Thyroid gland (tissue), 4 donors: ENCODE data around the gene MAD1L1. TPM values are rescaled to one million over a fixed set of nuclear protein-coding genes. Genes with fewer than 3 reads are reported as not detected.
"Not testable (repeated sequence)": the region's sequence is repeated elsewhere in the genome, so short reads cannot be mapped to it uniquely, and the experiment has no call there.

Source experiments
- DNase-seq, 2 donors: peaks; one replicate each; pipeline ENCODE4 v3.0.0-alpha.2; 2019
- H3K27ac ChIP-seq, 3 donors: fragments of 200-600 bp; sonication (generic); 1 replicate in 2 of 3; 2 replicates in 1 of 3; pipeline ENCODE4 v1.5.1; 2016 to 2019; ENCODE audit warnings: mild to moderate bottlenecking in 1 of 3, moderate library complexity in 1 of 3
- H3K27me3 ChIP-seq: fragments of 200-600 bp; sonication (generic); one replicate; pipeline ENCODE4 v1.5.1; 2019
- H3K36me3 ChIP-seq, 2 donors: fragments of 200-600 bp; sonication (generic); one replicate each; pipeline ENCODE4 v1.5.1; 2016 to 2019
- H3K4me1 ChIP-seq, 2 donors: fragments of 200-600 bp; sonication (generic); one replicate each; pipeline ENCODE4 v1.5.1; 2017 to 2019
- H3K4me3 ChIP-seq, 3 donors: fragments of 200-600 bp; sonication (generic); replicated peaks in 1 of 3; 1 replicate in 2 of 3; 2 replicates in 1 of 3; pipeline ENCODE4 v1.5.1; 2016; ENCODE audit warnings: mild to moderate bottlenecking in 1 of 3
- H3K9me3 ChIP-seq: fragments of 200-600 bp; sonication (generic); one replicate; pipeline ENCODE4 v1.5.1; 2017
- POLR2A ChIP-seq, 2 donors: fragments of 450-650 bp; IDR thresholded peaks; one replicate each; pipeline ENCODE4 v1.6.1; 2017; ENCODE audit warnings: antibody characterized with exemption in 2 of 2, mild to moderate bottlenecking in 2 of 2, moderate library complexity in 1 of 2
- WGBS, 2 donors: methylation state at CpG; one replicate each; pipeline ENCODE4 v1.1.5; 2017; 5-methylcytosine and 5-hydroxymethylcytosine counted together
- intact Hi-C: fragments of 100-400 bp; cut with DNase I; formaldehyde crosslinking; loops from one replicate; pipeline ENCODE4 v1.15.1; 2023
- total RNA-seq, 4 donors: library from RNA; depleted of rRNA; stranded (reverse); fragments of >200 nt; gene quantifications; one replicate each; pipeline ENCODE4 v1.2.3, GENCODE V29; 2016
- TF ChIP-seq, protein P1 (sequence below), 6 experiments: fragments of 200-600 bp in 3 of 6; fragments of 450-650 bp in 3 of 6; sonication (generic) in 3 of 6; IDR thresholded peaks; one replicate each; pipeline ENCODE4 v1.5.1; 2016 to 2019; ENCODE audit warnings: antibody characterized with exemption in 6 of 6, mild to moderate bottlenecking in 2 of 6, inconsistent platforms in 1 of 6, moderate library complexity in 1 of 6

MAD1L1 gene
- total RNA-seq, 4 donors from 2014 or later: 27.4 to 38.6 (median 33.9) TPM

DNA sequence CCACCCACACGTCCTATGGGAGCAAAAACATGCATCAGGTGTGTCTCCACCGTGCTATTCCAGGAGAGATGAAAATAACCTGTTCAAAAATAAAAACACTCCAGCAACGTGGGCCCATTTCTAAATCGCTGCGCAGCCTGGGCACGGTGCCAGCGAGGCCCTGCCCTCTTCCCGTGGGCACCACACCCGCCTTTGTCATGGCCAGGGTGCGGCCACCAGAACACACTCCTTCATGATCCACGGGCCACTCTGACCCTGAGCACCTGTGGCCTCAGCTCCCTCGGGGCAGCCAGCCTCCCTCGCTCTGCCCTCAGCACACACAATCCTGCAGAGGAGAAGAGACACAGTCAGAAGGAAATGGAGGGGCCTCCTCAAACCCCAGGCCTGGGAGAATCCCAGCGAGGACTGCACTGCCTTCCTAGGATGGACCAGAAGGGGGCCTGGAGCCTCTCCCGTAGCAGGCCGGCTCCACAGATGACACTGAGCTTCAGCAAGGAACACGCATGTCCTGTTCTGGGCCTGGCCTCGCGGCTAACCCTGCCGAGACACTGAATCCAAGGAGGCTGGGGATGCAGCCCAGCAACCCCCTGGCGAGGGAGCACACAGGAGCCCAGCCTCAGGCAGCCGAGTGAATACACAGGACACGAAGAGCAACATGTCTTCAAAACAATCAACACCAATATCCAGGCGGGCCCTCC lies 169.0 kb downstream of the MAD1L1 start:
- H3K36me3 ChIP-seq: peaks cover 0 to 1% of the 10 kb centered on the region in 2 donors
- 54 to 65% methylated on average over 13 to 22 of the region's 24 CpGs for WGBS, 2 donors
- H3K27me3 ChIP-seq: no peaks in the 10 kb centered on the region
- peak; percentile 10 to 13 for DNase-seq
- peaks cover 0 to 7% of the 10 kb centered on the region in 2 donors for H3K4me1 ChIP-seq
- no peaks in the 10 kb centered on the region for H3K9me3 ChIP-seq
- H3K27ac ChIP-seq: no peak overlapping the region
- H3K4me3 ChIP-seq: no peak overlapping the region
- intact Hi-C loops: no loop called here
- TF ChIP-seq, protein P1, sequence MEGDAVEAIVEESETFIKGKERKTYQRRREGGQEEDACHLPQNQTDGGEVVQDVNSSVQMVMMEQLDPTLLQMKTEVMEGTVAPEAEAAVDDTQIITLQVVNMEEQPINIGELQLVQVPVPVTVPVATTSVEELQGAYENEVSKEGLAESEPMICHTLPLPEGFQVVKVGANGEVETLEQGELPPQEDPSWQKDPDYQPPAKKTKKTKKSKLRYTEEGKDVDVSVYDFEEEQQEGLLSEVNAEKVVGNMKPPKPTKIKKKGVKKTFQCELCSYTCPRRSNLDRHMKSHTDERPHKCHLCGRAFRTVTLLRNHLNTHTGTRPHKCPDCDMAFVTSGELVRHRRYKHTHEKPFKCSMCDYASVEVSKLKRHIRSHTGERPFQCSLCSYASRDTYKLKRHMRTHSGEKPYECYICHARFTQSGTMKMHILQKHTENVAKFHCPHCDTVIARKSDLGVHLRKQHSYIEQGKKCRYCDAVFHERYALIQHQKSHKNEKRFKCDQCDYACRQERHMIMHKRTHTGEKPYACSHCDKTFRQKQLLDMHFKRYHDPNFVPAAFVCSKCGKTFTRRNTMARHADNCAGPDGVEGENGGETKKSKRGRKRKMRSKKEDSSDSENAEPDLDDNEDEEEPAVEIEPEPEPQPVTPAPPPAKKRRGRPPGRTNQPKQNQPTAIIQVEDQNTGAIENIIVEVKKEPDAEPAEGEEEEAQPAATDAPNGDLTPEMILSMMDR (IDR thresholded peaks at IDR 0.05): no peak
- no peak for TF ChIP-seq POLR2A (IDR thresholded peaks at IDR 0.05)

DNA sequence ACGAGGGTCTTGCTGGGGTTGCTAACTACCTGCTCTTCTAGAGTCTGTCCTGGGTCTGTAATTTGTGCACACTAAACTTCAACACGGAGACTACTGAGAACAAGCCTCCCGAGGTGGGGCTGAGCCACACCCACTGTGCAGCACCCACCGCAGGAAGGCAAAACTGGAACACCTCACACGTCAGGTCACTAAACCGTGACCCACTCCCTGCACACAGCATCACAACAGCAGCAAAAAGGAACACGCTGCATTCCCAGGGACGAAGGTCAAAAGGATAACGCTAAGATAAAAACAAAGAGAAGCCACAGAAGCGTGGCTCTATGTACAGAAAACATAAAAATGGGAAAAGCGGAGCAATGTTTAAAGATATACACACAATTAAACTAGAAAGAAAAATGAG lies 170.1 kb downstream of the MAD1L1 start:
- H3K27ac ChIP-seq: no peak overlapping the region
- H3K4me3 ChIP-seq: no peak overlapping the region
- no peaks in the 10 kb centered on the region for H3K9me3 ChIP-seq
- no peak for TF ChIP-seq POLR2A (IDR thresholded peaks at IDR 0.05)
- TF ChIP-seq, protein P1 (IDR thresholded peaks at IDR 0.05): no peak
- peaks cover 0 to 7% of the 10 kb centered on the region in 2 donors for H3K4me1 ChIP-seq
- DNase-seq: no peak
- 82 to 83% methylated on average over 11 of the region's 11 CpGs for WGBS, 2 donors
- H3K36me3 ChIP-seq: no peaks in the 10 kb centered on the region
- intact Hi-C loops: no loop called here
- H3K27me3 ChIP-seq: no peaks in the 10 kb centered on the region

DNA sequence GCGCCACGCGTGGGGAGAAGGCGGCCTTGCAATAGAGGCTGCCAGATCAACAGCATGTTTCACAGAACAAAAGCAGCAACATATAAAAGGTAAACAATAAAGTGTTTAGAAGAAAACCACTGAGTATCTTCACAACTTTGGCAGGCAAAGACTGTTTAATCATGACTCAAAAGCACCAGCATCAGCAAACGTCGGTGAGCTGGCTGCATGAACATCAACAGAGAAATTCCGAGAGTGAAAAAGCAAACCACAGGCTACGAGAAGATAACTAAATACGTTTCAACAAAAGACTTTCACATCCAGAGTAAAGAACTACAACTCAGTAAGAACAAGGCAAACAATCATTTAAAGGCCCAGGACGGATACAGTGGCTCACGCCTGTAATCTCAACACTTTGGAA lies 172.0 kb downstream of the MAD1L1 start:
- Histone ChIP-seq H3K27me3 (no peaks in the 10 kb centered on the region), H3K4me1 (peaks cover 0 to 7% of the 10 kb centered on the region in 2 donors), H3K36me3 (no peaks in the 10 kb centered on the region), H3K9me3 (no peaks in the 10 kb centered on the region), H3K27ac (no peak overlapping the region), H3K4me3 (no peak overlapping the region)
- TF ChIP-seq, protein P1 (IDR thresholded peaks at IDR 0.05): no peak
- TF ChIP-seq POLR2A (IDR thresholded peaks at IDR 0.05): no peak
- DNase-seq: no peak
- WGBS, 2 donors: 93 to 95% methylated on average over 11 of the region's 11 CpGs
- intact Hi-C loops: no loop called here

DNA sequence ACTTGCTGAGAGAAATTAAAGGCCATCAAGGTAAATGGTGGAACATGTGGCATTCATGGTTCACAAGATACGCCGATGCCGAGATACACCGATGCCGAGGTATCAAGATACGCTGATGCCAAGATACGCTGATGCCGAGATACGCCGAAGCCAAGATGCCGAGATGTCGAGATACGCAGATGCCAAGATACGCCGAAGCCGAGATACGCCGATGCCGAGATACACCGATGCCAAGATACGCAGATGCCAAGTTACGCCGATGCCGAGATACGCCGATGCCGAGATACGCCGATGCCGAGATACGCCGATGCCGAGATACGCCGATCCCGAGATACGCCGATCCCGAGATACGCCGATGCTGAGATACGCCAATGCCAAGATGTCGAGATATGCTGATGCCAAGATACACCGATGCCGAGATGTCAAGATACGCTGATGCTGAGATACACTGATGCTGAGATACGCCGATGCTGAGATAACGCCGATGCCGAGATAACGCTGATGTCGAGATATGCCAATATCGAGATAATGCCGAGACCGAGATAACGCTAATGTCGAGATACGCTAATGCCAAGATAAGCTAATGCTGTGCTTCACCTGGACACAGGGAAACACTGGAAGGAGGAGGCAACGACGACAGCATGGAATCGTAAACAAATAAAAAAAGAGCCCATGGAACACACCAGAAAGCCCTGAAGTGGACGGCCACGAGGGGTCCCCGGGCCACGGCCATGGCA lies 172.6 kb downstream of the MAD1L1 start:
- DNase-seq: no peak
- peaks cover 0 to 7% of the 10 kb centered on the region in 2 donors for H3K4me1 ChIP-seq
- 97% methylated on average over 66 of the region's 66 CpGs for WGBS, 2 donors
- H3K9me3 ChIP-seq: no peaks in the 10 kb centered on the region
- H3K4me3 ChIP-seq: no peak overlapping the region
- intact Hi-C loops: no loop called here
- H3K27me3 ChIP-seq: no peaks in the 10 kb centered on the region
- no peak overlapping the region for H3K27ac ChIP-seq
- no peak for TF ChIP-seq POLR2A (IDR thresholded peaks at IDR 0.05)
- no peaks in the 10 kb centered on the region for H3K36me3 ChIP-seq

- H3K27me3 ChIP-seq, H3K4me3 ChIP-seq, intact Hi-C loops, H3K36me3 ChIP-seq, H3K4me1 ChIP-seq, H3K27ac ChIP-seq, H3K9me3 ChIP-seq, DNase-seq: not testable (repeated sequence)
- WGBS, 2 donors: 38 to 62% methylated on average over 6 to 8 of the region's 13 CpGs
Measured at GRCh38 chr7:2058246-2058645, 174.5 kb downstream of the MAD1L1 start.

DNA sequence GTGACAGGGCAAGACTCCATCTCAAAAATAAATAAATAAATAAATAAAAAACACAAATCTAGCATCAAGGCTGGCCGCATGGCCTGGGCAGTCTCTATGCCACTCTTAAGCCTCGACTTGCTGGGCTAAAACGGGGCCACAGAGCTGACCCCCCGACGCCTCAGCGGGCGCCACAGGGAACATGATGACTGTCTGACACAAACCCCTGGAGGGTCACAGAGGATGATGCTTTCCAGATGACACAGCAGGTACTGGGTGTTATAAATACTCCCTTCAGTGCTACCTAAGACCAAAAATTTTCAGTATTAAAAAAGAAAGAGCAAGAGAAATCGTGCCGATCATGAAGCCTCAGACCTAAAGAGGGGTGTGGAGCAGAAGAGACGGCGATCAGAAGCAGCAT lies 176.8 kb downstream of the MAD1L1 start:
- H3K4me3 ChIP-seq: no peak overlapping the region
- H3K27ac ChIP-seq: no peak overlapping the region
- H3K9me3 ChIP-seq: no peaks in the 10 kb centered on the region
- no peak for DNase-seq
- WGBS, 2 donors: 92 to 96% methylated on average over 11 of the region's 11 CpGs
- intact Hi-C loops: no loop called here
- H3K36me3 ChIP-seq: no peaks in the 10 kb centered on the region
- TF ChIP-seq POLR2A (IDR thresholded peaks at IDR 0.05): no peak
- TF ChIP-seq, protein P1 (IDR thresholded peaks at IDR 0.05): no peak
- H3K27me3 ChIP-seq: no peaks in the 10 kb centered on the region
- H3K4me1 ChIP-seq: no peaks in the 10 kb centered on the region
